Stimulated activated CD4-positive, alpha-beta T cell treated with anti-CD3 and anti-CD28 coated beads, Interleukin-12 subunit alpha, Interleukin-12 subunit beta, amount 100 ng/mL, for 24 hours (primary cell): ENCODE data around the gene PLCH1.

Source experiments
- DNase-seq, 2 experiments: peaks; one replicate each; pipeline ENCODE4 v3.0.0-alpha.2; 2020; ENCODE audit warnings: low read depth in 2 of 2

PLCH1 gene

DNA sequence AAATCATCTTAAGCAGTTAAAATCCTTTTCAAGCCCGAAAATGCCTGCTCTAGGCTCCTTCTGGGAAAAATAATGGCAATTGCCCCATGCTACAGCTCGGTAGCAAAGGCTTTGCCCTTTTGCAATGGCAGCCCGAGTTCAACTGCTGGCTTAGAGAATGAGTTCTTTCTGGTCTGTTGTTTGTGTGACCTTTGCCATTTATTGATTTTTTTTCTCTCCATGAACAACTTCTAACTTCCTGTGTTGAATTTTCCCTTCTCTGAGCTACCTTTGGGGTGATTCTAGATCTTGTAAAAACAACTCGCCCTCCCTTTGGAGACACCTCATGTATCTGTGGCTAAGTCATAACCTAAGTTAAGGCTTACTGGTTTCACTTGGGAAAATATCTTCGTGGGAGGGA, 139.3 kb downstream of the PLCH1 start:
- DNase-seq: no peak

DNA sequence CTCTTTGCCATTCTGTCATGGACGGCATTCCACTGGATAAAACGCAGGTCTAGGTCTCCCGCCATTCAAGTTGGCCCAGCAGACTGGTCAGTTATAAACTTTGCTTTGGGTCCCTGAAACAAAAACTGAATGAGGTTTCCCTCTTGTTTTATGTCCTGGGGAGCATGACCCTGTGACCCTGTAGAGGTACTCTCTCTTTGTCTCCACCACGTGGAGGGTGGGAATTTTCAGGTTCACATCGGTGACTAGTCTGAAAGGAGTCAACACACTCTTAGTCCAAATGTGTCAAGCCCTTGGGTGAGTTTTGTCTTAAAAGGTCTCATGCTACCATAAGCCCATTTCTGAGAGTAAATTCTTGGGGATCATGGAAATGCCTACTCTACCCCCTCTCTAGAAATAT, 139.9 kb downstream of the PLCH1 start:
- DNase-seq: no peak

- DNase-seq: no peak
These were observed 140.7 kb downstream of the PLCH1 start for GRCh38 chr3:155604126-155604525.

- DNase-seq: no peak
These were observed 141.6 kb downstream of the PLCH1 start for GRCh38 chr3:155603302-155603701.

DNA sequence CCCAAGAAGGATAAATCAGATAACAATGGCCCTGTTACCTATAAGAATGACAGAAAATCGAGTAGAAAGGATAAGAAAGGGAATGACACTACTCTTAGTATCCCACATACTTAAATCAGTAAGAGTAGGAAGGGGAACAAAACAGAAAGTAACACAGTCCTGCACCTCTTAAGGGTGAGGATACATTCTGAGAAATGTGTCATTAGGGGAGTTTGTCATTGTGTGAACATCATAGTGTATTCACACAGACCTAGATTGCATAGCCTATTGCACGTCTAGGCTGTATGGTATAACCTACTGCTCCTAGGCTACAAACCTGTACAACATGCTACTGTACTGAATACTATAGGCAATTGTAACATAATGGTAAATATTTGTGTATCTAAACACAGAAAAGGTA, 142.6 kb downstream of the PLCH1 start:
- DNase-seq: no peak

DNA sequence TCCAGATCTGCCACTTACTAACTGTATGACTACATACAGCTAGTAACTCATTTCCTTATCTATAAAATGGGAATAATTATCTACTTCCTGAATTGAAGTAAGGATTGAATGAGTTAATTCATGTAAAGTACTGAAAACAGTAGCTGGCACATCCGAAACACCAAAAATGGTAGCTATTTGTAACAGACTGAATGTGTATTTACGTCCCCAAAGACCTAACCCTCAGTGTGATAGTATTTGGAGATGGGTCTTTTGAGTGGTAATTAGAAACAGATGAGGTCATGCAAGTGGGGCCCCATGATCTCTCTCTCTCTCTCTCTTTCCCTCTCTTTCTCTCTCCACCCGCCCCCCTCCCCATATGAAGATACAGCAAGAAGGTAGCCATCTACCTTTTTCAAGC, 146.2 kb downstream of the PLCH1 start:
- no peak for DNase-seq

- no peak for DNase-seq
These were observed 148.3 kb downstream of the PLCH1 start for GRCh38 chr3:155596615-155597014.

DNA sequence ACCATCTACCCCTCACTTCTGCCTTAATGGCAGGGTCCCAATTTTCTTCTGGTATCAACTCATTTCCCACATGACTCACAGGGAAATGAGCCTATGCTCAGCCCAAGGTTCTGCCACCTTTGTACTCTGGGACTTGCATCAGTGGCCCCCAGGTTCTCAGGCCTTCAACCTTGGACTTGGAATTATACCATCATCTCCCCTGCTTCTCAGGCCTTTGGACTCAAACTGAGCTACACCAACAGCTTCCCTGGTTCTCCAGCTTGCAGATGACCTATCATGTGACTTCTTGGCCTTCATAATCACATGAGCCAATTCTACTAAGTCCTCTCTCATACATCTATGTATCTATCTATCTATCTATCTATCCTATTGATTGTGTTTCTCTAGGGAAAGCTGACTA, 149.5 kb downstream of the PLCH1 start:
- no peak for DNase-seq

GRCh38 chr3:155594526-155595187, 150.2 kb downstream of the PLCH1 start:
- no peak for DNase-seq

DNA sequence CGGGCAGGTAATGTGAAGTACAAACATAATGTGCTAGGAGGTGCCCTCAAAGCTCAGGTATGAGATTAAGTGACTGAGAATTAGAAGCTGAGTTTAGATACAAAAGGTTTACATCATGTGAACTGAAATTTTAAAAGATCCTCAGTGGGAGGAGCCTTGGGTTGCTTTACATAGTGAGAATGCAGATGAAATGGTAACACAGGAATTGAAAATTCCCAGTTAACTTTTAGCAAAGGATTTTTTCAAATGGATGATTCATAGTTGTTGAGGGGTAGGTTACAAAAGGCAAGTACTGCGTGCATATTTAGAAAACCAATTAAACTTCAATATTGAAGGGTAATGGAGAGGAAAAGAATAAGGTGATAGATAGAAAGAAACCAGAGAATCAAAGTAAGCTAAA, 157.3 kb downstream of the PLCH1 start:
- no peak for DNase-seq

- DNase-seq: no peak
These were observed 159.5 kb downstream of the PLCH1 start for GRCh38 chr3:155585384-155585783.

DNA sequence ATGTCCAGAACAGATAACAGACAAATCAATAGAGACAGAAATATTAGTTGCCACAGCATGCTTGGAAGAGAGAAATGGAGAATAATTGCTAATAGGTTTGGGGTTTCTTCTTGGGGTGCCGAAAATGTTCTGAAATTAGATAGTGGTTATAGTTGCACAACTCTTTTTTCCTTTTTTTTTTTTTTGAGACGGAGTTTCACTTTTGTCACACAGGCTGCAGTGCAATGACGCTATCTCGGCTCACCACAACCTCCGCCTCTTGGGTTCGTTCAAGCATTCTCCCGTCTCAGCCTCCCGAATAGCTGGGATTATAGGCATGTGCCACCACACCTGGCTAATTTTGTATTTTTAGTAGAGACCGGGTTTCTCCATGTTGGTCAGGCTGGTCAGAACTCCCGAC, 163.3 kb downstream of the PLCH1 start:
- no peak for DNase-seq

DNA sequence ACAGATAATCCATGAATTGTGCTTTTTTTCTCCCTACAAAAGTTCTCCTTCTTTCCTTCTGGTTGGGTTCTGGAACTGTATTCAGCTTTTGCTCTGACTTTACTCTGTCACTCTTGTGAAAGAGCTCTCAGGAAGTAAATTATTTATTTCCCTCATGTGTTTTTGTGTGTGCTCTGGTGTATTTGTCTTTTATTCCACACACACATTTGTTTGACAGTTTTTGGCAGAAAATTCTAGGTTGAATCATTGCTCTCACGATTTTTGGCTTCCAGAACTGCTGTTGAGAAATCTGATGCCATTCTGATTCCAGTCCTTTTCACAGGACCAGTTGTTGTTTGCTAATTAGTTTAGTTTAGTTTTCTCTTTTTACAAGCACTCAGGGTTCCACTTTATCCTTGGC, 172.8 kb downstream of the PLCH1 start:
- no peak for DNase-seq

DNA sequence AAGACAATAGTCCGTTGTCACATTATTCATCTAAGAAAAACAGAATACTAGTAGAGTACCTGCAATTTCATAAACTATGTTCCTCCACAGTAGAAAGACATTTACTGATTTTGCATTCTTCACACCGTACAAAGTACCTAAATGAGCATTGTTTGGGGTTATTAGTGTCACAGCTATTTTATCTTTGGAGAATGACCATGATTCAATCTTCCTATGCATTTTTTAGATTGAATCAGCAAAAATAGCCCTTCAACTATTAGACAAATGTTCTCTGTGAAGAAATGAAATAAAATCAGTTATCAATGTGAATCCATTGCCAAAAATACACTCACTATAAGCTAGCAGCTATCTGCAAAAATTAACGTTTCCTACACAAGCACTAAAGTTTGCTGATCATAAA, 176.6 kb downstream of the PLCH1 start:
- no peak for DNase-seq

- no peak for DNase-seq
These were observed 184.3 kb downstream of the PLCH1 start for GRCh38 chr3:155560594-155560993.

- DNase-seq: no peak
These were observed 184.7 kb downstream of the PLCH1 start for GRCh38 chr3:155560135-155560534.

- no peak for DNase-seq
These were observed 188.3 kb downstream of the PLCH1 start for GRCh38 chr3:155556531-155556930.

DNA sequence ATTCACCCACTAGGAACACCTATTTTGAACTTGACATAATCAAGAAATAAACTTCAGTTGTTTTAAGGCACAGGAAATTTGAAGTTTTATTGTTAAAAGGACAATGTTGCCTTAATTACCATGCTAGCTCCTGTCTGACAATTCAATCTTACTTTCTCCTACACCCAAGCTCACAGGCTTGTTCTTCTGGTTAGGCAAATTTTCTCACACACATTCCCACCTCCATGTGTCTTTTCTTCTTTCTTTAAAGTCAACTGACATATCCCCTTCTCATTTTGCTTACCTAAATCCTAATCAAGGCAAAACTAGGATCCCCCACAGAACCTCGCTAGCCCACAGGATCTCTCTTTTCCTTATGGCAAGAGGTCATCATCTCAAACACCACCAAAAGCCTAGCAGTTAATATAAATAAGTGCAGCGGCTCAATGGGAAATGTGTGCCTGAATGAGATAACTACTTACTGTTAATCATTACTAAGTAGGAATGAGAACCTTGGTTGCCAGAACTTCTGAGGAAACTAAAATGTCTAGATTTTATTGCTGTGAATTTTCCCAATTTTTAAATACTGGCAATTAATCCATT, 189.3 kb downstream of the PLCH1 start:
- no peak for DNase-seq

GRCh38 chr3:155554777-155555451, 190.0 kb downstream of the PLCH1 start:
- DNase-seq: no peak

DNA sequence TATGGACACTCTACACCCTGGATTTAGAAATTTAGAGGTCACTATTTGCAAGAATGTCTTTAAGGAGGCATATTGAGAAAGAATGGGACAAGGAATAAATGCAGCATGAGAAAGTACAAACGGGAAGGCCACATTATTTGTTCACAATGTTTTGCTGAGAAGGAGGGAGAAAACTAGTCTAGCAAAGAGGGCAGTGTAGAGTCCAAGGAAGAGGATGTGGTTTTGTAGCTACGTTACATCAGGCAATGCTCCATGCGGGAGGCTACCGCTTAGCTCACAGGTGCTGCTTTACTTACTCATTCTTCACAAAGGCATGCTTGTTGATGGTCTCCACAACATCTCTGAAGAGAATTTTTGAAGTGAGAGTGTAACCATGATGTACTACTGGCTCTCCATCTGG, 191.1 kb downstream of the PLCH1 start:
- DNase-seq: no peak

DNA sequence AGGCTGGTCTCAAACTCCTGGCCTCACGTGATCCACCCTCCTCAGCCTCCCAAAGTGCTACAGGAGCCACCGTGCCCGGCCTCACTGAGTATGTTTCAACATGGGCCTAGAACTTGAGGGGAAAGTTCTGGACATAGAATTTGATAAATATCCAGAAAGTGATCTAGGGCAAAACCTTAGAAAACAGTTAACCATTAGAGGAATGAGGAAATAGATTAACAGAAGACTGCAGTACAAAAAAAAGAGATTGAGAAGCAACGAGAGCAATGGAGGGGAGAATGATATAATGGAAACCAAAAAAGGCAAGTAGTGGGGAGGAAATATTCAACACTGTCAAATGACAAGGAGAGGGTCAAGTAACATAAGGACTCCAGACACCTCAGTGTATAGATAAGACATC, 191.5 kb downstream of the PLCH1 start:
- no peak for DNase-seq

- DNase-seq: no peak
These were observed 194.5 kb downstream of the PLCH1 start for GRCh38 chr3:155550391-155550790.

DNA sequence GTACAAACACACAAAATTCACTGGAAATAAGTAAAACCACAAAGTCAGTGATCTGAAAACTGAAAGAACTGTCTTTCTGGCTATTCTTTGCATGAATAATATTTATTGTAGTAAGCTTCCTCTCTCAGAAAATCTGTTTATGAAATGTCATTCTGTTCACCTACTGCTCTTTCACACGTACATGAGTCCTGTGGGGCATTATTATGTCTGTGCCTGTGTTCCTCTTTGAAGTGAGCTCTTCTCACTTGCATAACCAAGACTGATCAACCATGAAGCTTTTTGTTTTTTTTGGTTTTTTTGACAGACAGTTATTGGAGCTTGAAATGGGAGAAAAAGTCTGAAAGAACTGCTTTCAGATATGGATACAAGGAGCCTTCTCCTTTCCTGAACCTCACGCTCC, 195.8 kb downstream of the PLCH1 start:
- no peak for DNase-seq
